Heart left ventricle (tissue), 13 donors: ENCODE results near the gene SOCS4.

Experiments
- POLR2A ChIP-seq, 2 donors: fragments of 450-650 bp; IDR thresholded peaks; one replicate each; pipeline ENCODE4 v1.6.1; 2017; ENCODE audit warnings: antibody characterized with exemption in 2 of 2, mild to moderate bottlenecking in 2 of 2, moderate library complexity in 2 of 2
- TF ChIP-seq, protein P1 (sequence below), 12 donors: fragments of 200-600 bp; sonication (generic) in 4 of 12; IDR thresholded peaks; one replicate each; pipeline versions ENCODE4 v1.5.0 to v1.8.0; 2018 to 2022; ENCODE audit warnings: antibody characterized with exemption in 12 of 12, mild to moderate bottlenecking in 5 of 12
- donor health status: ischemic (EF 13 %, LVEDD 7.1; RV severe dilation, severe dysfunction).
- donor health status: DM: no; HTN: yes; CAD: no.
- donor health status: DM: no; HTN: no; CAD: no.
- donor health status: ischemic (EF 25% LVEDD 6.9; RV normal size, moderate dysfunction).
- donor health status: ischemic (EF 25% LVEDD 5.7; RV mildly dilated, moderate dysfunction).
- donor health status: ischemic (EF 35%, LVEDD 5.7; RV mildly dilated, moderate dysfunction).
- donor health status: nonischemic (EF 11% LVEDD 7.7; RV severe dilation, severe dysfunction).
- donor health status: DM: yes; HTN: yes; CAD: no.
- donor health status: PGD.
- donor health status: ischemic (EF 29% LVEDD 5.4; RV normal size, mild dysfunction).
- donor health status: nonischemic (EF 23%, LVEDD 6.1; RV moderate dilation, normal function).

DNA sequence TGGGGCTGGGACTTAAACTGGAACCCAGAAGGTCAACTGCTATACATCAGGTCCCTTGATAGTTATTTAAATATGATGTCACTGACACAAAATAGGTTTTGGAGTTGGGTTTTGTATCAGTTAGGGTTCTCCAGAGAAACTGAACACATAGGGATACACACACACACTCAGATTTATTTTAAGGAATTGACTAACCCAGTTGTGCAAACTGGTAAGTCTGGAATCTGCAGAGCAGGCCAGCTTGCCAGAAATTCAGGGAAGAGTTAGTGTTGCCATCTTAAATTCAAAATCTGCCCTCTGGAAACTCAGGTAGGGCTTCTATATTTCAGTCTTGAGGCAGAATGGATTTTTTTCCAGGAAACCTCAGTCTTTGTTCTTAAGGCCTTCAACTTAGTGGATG is 61.3 kb downstream of the SOCS4 start:
- TF ChIP-seq, protein P1, sequence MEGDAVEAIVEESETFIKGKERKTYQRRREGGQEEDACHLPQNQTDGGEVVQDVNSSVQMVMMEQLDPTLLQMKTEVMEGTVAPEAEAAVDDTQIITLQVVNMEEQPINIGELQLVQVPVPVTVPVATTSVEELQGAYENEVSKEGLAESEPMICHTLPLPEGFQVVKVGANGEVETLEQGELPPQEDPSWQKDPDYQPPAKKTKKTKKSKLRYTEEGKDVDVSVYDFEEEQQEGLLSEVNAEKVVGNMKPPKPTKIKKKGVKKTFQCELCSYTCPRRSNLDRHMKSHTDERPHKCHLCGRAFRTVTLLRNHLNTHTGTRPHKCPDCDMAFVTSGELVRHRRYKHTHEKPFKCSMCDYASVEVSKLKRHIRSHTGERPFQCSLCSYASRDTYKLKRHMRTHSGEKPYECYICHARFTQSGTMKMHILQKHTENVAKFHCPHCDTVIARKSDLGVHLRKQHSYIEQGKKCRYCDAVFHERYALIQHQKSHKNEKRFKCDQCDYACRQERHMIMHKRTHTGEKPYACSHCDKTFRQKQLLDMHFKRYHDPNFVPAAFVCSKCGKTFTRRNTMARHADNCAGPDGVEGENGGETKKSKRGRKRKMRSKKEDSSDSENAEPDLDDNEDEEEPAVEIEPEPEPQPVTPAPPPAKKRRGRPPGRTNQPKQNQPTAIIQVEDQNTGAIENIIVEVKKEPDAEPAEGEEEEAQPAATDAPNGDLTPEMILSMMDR (IDR thresholded peaks at IDR 0.05), result no peak
- no peak for TF ChIP-seq POLR2A (IDR thresholded peaks at IDR 0.05)
